Stimulated activated CD8-positive, alpha-beta memory T cell treated with anti-CD3 and anti-CD28 coated beads, Interleukin-7, amount 100 ng/mL, for 24 hours (primary cell): ENCODE data around the gene AIF1.

ENCODE experiments used
- DNase-seq: peaks from one replicate; pipeline ENCODE4 v3.0.0-alpha.2; 2020; ENCODE audit warnings: low read depth

The AIF1 gene

GRCh38 chr6:31614684-31615578 is at the start of gene AIF1:
Gene AIF1 (plus strand): TSS chr6:31615234. CDS start chr6:31615330, 96 bp downstream.
- no peak for DNase-seq

- DNase-seq: no peak
Measured at GRCh38 chr6:31567531-31568370, 47.3 kb upstream of the AIF1 start.

GRCh38 chr6:31568537-31568961 is 46.5 kb upstream of the AIF1 start:
- no peak for DNase-seq

DNA sequence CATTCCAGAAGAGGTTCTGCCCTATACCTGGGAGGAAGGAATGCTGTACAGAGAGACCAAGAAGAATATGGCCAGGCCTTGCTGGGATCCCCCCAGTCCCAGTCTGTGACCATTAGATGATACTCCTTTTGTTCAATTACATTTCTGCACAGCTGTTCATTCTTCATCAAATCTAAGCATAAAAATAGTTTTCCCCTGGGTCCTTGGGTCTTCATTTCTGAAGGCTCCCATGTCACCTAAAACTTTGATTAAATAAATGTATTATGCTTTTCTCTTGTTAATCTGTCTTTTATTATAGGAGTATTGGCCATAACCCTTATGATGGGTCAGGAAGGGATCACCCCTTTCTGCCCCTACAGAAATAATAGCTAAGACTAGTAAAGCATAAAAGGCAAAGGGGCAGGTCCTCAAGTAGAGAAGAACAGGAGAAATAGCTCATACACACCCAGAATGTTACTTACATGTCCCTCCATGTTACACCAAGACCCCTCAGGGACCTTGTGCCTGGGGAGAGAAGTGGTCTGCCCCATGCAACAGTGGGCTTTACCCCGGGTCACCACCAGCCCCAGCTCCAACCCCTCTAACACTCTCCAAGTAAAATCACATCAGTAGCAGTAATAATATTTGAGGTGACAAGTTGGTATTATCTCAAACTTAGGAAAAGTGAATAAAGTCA is 45.0 kb upstream of the AIF1 start:
- DNase-seq: no peak

GRCh38 chr6:31572041-31572911 is 42.8 kb upstream of the AIF1 start, which contains the start of gene LTA:
Gene LTA (plus strand): TSS chr6:31572289. CDS start chr6:31572743, 454 bp downstream.
- DNase-seq: no peak

DNA sequence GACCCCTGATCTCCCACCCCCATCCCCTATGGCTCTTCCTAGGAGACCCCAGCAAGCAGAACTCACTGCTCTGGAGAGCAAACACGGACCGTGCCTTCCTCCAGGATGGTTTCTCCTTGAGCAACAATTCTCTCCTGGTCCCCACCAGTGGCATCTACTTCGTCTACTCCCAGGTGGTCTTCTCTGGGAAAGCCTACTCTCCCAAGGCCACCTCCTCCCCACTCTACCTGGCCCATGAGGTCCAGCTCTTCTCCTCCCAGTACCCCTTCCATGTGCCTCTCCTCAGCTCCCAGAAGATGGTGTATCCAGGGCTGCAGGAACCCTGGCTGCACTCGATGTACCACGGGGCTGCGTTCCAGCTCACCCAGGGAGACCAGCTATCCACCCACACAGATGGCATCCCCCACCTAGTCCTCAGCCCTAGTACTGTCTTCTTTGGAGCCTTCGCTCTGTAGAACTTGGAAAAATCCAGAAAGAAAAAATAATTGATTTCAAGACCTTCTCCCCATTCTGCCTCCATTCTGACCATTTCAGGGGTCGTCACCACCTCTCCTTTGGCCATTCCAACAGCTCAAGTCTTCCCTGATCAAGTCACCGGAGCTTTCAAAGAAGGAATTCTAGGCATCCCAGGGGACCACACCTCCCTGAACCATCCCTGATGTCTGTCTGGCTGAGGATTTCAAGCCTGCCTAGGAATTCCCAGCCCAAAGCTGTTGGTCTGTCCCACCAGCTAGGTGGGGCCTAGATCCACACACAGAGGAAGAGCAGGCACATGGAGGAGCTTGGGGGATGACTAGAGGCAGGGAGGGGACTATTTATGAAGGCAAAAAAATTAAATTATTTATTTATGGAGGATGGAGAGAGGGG is 41.6 kb upstream of the AIF1 start:
- DNase-seq: no peak

- DNase-seq: no peak
Measured at GRCh38 chr6:31574106-31575061, 40.6 kb upstream of the AIF1 start.

DNA sequence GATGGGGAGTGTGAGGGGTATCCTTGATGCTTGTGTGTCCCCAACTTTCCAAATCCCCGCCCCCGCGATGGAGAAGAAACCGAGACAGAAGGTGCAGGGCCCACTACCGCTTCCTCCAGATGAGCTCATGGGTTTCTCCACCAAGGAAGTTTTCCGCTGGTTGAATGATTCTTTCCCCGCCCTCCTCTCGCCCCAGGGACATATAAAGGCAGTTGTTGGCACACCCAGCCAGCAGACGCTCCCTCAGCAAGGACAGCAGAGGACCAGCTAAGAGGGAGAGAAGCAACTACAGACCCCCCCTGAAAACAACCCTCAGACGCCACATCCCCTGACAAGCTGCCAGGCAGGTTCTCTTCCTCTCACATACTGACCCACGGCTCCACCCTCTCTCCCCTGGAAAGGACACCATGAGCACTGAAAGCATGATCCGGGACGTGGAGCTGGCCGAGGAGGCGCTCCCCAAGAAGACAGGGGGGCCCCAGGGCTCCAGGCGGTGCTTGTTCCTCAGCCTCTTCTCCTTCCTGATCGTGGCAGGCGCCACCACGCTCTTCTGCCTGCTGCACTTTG is 39.6 kb upstream of the AIF1 start, which contains the start of gene TNF:
Gene TNF (plus strand): TSS at position 231 of the 567 bp plus-strand sequence. CDS start 177 bp downstream, at position 408.
- DNase-seq: peak; percentile 65

DNA sequence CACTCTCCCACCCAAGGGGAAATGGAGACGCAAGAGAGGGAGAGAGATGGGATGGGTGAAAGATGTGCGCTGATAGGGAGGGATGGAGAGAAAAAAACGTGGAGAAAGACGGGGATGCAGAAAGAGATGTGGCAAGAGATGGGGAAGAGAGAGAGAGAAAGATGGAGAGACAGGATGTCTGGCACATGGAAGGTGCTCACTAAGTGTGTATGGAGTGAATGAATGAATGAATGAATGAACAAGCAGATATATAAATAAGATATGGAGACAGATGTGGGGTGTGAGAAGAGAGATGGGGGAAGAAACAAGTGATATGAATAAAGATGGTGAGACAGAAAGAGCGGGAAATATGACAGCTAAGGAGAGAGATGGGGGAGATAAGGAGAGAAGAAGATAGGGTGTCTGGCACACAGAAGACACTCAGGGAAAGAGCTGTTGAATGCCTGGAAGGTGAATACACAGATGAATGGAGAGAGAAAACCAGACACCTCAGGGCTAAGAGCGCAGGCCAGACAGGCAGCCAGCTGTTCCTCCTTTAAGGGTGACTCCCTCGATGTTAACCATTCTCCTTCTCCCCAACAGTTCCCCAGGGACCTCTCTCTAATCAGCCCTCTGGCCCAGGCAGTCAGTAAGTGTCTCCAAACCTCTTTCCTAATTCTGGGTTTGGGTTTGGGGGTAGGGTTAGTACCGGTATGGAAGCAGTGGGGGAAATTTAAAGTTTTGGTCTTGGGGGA is 38.9 kb upstream of the AIF1 start:
- DNase-seq: no peak

DNA sequence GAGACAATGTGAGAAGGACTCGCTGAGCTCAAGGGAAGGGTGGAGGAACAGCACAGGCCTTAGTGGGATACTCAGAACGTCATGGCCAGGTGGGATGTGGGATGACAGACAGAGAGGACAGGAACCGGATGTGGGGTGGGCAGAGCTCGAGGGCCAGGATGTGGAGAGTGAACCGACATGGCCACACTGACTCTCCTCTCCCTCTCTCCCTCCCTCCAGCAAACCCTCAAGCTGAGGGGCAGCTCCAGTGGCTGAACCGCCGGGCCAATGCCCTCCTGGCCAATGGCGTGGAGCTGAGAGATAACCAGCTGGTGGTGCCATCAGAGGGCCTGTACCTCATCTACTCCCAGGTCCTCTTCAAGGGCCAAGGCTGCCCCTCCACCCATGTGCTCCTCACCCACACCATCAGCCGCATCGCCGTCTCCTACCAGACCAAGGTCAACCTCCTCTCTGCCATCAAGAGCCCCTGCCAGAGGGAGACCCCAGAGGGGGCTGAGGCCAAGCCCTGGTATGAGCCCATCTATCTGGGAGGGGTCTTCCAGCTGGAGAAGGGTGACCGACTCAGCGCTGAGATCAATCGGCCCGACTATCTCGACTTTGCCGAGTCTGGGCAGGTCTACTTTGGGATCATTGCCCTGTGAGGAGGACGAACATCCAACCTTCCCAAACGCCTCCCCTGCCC is 38.0 kb upstream of the AIF1 start:
- no peak for DNase-seq

DNA sequence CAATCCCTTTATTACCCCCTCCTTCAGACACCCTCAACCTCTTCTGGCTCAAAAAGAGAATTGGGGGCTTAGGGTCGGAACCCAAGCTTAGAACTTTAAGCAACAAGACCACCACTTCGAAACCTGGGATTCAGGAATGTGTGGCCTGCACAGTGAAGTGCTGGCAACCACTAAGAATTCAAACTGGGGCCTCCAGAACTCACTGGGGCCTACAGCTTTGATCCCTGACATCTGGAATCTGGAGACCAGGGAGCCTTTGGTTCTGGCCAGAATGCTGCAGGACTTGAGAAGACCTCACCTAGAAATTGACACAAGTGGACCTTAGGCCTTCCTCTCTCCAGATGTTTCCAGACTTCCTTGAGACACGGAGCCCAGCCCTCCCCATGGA is 37.5 kb upstream of the AIF1 start:
- DNase-seq: no peak

DNA sequence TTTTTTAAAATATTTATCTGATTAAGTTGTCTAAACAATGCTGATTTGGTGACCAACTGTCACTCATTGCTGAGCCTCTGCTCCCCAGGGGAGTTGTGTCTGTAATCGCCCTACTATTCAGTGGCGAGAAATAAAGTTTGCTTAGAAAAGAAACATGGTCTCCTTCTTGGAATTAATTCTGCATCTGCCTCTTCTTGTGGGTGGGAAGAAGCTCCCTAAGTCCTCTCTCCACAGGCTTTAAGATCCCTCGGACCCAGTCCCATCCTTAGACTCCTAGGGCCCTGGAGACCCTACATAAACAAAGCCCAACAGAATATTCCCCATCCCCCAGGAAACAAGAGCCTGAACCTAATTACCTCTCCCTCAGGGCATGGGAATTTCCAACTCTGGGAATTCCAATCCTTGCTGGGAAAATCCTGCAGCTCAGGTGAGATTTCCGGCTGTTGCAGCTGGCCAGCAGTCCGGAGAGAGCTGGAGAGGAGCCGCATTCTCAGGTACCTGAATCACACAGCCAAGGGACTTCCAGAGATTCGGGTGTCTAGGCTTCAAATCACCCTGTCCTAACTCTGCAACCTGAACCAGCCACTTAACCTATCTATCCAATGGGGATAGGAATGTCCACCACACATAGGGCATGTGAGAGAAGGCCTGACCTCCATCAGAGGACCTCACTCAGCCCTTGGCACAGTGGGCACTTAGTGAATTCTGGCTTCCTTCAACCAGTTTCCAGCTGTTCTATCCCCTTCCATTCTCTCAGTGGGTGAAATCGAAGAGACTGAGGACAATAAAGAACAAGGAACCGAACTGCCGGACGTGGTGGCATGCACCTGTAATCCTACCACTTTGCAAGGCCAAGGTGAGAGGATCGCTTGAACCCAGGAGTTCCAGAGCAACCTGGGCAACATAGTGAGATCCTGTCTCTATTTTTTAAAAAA is 36.6 kb upstream of the AIF1 start:
- DNase-seq: no peak

- no peak for DNase-seq
Measured at GRCh38 chr6:31579119-31579505, 35.9 kb upstream of the AIF1 start.

DNA sequence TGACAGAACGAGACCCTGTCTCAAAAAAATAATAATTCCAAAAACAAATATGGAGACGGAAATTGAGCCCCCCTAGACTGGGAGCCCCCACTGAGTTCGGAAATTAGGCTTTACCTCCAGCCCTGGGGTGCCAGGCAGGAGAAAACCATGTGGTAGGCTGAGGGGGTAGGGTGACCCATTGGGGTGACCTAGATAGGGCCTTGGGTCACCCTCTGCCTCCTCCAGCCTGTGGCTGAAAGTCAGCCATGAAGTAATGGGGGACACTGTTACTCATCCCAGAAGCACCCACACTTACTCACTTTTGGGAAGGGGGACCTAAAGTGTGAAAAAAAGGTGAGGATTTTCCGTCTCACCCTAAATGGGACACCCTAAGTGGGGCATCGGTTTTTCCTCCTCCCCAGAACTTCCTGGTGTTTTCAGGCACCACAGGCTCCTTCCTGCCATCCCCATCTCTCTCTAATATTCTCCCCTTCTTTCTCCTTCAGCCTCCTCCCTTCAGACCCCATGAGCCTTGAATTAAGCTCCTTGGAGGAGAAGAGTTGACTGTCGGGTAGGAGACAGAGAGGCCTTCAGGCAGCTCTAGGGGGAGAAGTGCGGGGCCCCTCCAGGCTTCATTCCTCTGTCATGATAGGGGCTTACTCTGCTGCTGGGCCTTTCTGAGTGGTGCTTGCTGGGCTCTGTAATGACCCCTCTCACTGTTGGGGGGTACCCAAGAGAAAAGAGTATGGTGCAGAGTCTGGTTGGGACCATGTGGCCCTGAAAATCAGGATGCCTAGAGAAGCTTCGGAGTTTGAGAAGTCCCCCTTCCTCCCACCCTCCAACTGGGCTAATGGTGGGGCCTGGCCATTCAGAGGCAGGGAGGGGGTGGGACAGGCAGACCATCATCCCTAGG is 35.2 kb upstream of the AIF1 start:
- no peak for DNase-seq

GRCh38 chr6:31580438-31580740 is 34.6 kb upstream of the AIF1 start:
- no peak for DNase-seq
